ENCODE results near the gene MAST3. TPM values are rescaled to one million over a fixed set of nuclear protein-coding genes. Genes with fewer than 3 reads are reported as not detected.

The MAST3 gene
- polyA plus RNA-seq, 3 donors, result 6.8 to 34.0 (median 12.4) TPM

DNA sequence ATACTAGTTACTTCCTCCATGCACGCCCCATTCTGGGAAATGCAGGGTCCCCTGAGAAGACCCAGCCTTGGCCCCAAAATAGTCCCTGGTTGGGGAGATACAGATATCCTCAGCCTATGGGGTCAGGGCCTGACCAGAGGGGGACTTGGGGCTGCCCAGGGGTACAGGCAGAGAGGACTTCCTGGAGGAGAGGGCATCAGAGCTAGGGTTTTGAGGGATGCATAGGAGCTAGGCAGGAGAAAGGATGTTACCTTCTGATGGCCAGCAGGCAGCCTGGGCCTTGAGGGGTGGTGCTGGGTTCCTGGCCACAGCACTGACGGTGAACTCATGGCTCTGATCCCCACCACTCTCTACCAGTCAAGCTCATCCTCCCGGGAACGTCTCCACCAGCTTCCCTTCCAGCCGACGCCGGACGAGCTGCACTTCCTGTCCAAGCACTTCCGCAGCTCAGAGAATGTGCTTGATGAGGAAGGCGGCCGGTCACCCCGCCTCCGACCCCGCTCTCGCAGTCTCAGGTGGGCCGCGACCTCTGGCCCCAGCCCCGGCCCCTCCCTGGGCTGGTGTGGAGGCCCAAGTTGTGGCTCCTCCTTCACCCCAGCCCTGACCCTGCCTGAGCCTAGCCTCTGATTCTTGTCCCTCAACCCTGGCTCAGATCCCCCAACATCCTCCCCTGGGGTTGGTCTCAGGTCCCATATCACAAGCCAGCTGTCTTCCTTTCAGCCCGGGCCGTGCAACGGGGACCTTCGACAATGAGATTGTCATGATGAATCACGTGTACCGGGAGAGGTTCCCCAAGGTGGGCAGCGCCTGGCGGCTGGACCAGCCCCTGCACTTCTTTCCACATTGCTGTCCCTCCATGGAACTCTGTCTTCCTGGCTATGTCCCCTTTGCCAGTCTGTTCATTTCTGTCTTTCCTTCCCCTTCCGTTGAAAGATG lies 25.6 kb downstream of the MAST3 start:
- peaks cover 46 to 78% of the 10 kb centered on the region in 2 donors for H3K36me3 ChIP-seq (replicated peaks in 1 of 2; ENCODE audit: control insufficient read depth in 1 of 2, insufficient read depth in 2 of 2, low read length in 2 of 2)
- H3K9me3 ChIP-seq (replicated peaks in 1 of 2; ENCODE audit: control insufficient read depth in 1 of 2, insufficient read depth in 1 of 2, low read length in 2 of 2), result no peaks in the 10 kb centered on the region
- WGBS (ENCODE audit: insufficient coverage), result 92% methylated on average over 20 of the region's 27 CpGs
- Mint-ChIP-seq H3K9me3 (peaks cover 0 to 2% (median 0%) of the 10 kb centered on the region in 7 donors), H3K27me3 (ENCODE audit: low read depth in 3 of 3) (peaks cover 0 to 2% (median 1%) of the 10 kb centered on the region in 3 donors), H3K36me3 (peaks cover 66 to 88% of the 10 kb centered on the region in 2 donors), H3K4me3 (peak overlapping the region in 1 of 2 donors; percentile 30), H3K27ac (peak overlapping the region in 5 of 7 donors; percentile 19 to 70 (median 25)), H3K4me1 (peaks cover 37% of the 10 kb centered on the region)
- H3K27me3 ChIP-seq (ENCODE audit: control insufficient read depth in 2 of 2, insufficient read depth in 2 of 2, low read length in 2 of 2), result no peaks in the 10 kb centered on the region
- H3K27ac ChIP-seq (ENCODE audit: low read depth in 1 of 2, low read length in 2 of 2), result no peak overlapping the region
- DNase-seq, result no peak
- H4K20me1 ChIP-seq (ENCODE audit: insufficient read depth, low read length), result peaks cover 87% of the 10 kb centered on the region
- H2AFZ ChIP-seq (ENCODE audit: insufficient read depth, low read depth, low read length, poor library complexity, severe bottlenecking), result no peak overlapping the region
- H3K4me3 ChIP-seq (replicated peaks in 1 of 3; ENCODE audit: low read depth in 2 of 3, low read length in 3 of 3), result no peak overlapping the region
- intact Hi-C loops (cut with micrococcal nuclease), result no loop called here
- peaks cover 36 to 50% of the 10 kb centered on the region in 2 donors for H3K4me1 ChIP-seq (ENCODE audit: control insufficient read depth in 1 of 2, insufficient read depth in 2 of 2, low read length in 2 of 2)
- no peak overlapping the region for H3K4me2 ChIP-seq (replicated peaks; ENCODE audit: extremely low read depth, low read length, poor library complexity, severe bottlenecking)
- no peak overlapping the region for H3K9ac ChIP-seq (ENCODE audit: insufficient read depth, low read length, poor library complexity, severe bottlenecking)
- peaks cover 41% of the 10 kb centered on the region for H3K79me2 ChIP-seq (ENCODE audit: insufficient read depth, low read length)
- no peak for TF ChIP-seq CTCF (IDR thresholded peaks at IDR 0.05)

- no peak for DNase-seq
- H3K27me3 ChIP-seq (ENCODE audit: control insufficient read depth in 2 of 2, insufficient read depth in 2 of 2, low read length in 2 of 2), result no peaks in the 10 kb centered on the region
- 79% methylated on average over 21 of the region's 26 CpGs for WGBS (ENCODE audit: insufficient coverage)
- H3K36me3 Mint-ChIP-seq, result peaks cover 72 to 95% of the 10 kb centered on the region in 2 donors
- TF ChIP-seq CTCF (IDR thresholded peaks at IDR 0.05), result no peak
- no peak overlapping the region for H2AFZ ChIP-seq (ENCODE audit: insufficient read depth, low read depth, low read length, poor library complexity, severe bottlenecking)
- no peak overlapping the region for H3K27ac ChIP-seq (ENCODE audit: low read depth in 1 of 2, low read length in 2 of 2)
- peaks cover 0 to 2% (median 1%) of the 10 kb centered on the region in 3 donors for H3K27me3 Mint-ChIP-seq (ENCODE audit: low read depth in 3 of 3)
- peaks cover 36% of the 10 kb centered on the region for H3K4me1 Mint-ChIP-seq
- no peak overlapping the region for H3K4me2 ChIP-seq (replicated peaks; ENCODE audit: extremely low read depth, low read length, poor library complexity, severe bottlenecking)
- no peak overlapping the region for H3K4me3 Mint-ChIP-seq
- H3K9me3 Mint-ChIP-seq, result peaks cover 0 to 2% (median 0%) of the 10 kb centered on the region in 7 donors
- peaks cover 86% of the 10 kb centered on the region for H4K20me1 ChIP-seq (ENCODE audit: insufficient read depth, low read length)
- H3K36me3 ChIP-seq (replicated peaks in 1 of 2; ENCODE audit: control insufficient read depth in 1 of 2, insufficient read depth in 2 of 2, low read length in 2 of 2), result peaks cover 51 to 85% of the 10 kb centered on the region in 2 donors
- H3K4me3 ChIP-seq (replicated peaks in 1 of 3; ENCODE audit: low read depth in 2 of 3, low read length in 3 of 3), result no peak overlapping the region
- H3K9me3 ChIP-seq (replicated peaks in 1 of 2; ENCODE audit: control insufficient read depth in 1 of 2, insufficient read depth in 1 of 2, low read length in 2 of 2), result no peaks in the 10 kb centered on the region
- intact Hi-C loops (cut with micrococcal nuclease), result no loop called here
- H3K79me2 ChIP-seq (ENCODE audit: insufficient read depth, low read length), result peaks cover 34% of the 10 kb centered on the region
- no peak overlapping the region for H3K9ac ChIP-seq (ENCODE audit: insufficient read depth, low read length, poor library complexity, severe bottlenecking)
- peaks cover 36 to 50% of the 10 kb centered on the region in 2 donors for H3K4me1 ChIP-seq (ENCODE audit: control insufficient read depth in 1 of 2, insufficient read depth in 2 of 2, low read length in 2 of 2)
- peak overlapping the region in 3 of 7 donors; percentile 22 to 70 (median 25) for H3K27ac Mint-ChIP-seq
These were observed 26.2 kb downstream of the MAST3 start for GRCh38 chr19:18123819-18124218.

All from CD14-positive monocyte (primary cell).